GM21390 (cell line): ENCODE data around the gene ARVCF.
"Not testable (repeated sequence)": the region's sequence is repeated elsewhere in the genome, so short reads cannot be mapped to it uniquely, and the experiment has no call there.

Experiments used
- ATAC-seq: cut with Tn5 transposase; IDR thresholded peaks from one replicate; pipeline ENCODE4 v1.9.1; 2021; ENCODE audit not compliant: unreplicated experiment

The ARVCF gene

DNA sequence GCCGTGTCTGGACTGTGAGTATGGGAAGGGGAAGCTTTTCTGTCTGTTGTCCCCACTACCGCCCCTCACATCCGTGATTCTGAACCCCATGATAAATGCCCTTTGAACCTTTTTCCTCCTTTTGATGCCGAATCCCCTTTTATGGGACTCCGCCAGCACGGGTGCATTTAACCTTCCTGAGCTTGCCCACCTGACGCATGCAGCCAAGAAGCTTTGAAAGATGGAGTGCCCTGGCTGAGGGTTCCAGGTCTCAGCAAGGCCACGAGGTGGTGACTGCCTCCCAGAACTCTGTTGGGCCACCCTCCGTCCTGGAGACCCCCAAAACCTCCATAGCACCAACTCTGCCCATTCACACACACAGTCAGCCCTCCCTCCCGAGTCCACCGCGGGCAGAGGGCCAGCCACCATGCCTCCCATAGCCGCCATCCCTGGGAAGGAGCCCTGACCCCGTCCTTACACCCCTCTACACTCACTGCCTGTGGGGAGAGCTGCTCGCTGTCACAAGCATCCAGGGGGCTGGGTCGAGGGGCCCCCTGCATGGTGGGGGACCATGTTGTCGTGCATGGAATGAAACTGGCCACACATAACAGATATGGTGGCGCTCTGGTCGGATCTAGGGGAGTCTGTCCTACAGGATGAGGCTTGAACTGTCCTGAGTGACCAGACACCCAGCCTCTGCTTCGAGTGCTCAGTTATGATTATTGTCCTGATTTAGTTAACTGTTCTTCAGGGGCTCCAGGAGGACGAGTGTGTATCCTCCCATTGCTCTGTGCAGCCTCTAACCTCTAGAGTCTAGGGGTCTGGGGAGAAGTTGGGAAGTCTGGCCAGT lies 75.9 kb downstream of the ARVCF start:
- no peak for ATAC-seq

DNA sequence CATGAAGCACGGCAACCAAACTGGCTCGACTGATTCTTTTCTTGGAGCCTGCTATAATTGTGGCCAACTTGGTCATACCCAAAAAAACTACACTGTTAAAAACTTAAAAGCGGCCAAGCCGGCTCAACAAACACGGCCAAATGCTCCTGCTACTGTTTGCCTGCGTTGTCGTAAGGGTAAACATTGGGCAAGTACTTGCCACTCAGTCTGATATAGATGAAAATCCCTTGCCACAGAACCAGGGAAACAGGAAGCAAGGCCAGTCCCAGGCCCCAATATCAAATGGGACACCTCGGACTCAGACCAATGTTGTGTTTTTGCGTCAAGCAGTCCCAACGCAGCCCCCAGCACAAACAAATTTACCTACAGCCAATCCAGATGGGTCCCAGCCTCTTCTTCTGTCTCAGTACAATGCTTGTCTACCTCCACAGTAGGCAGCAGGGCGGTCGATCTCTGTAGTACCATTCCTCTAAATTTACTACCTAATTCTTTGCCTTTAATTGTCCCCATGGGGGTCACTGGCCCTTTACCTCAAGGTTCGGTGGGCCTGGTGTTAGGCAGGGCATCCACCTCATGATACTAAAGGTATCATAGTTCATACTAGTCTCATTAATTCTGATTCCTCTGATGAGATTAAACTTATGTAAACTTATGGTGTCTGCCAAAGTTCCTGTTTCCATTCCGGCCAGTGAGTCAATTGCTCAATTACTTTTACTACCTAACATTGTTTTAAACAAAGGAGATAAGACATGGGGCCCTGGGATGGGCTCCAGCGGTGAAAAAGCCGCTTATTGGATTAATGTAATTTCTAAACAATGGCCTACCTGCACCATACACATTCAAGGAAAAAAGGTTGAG lies 78.8 kb downstream of the ARVCF start:
- no peak for ATAC-seq

GRCh38 chr22:19936513-19936912 lies 80.1 kb downstream of the ARVCF start:
- ATAC-seq, result no peak

GRCh38 chr22:19935123-19935718 lies 81.4 kb downstream of the ARVCF start:
- ATAC-seq, result not testable (repeated sequence)

GRCh38 chr22:19933341-19934241 lies 83.0 kb downstream of the ARVCF start:
- ATAC-seq, result no peak

DNA sequence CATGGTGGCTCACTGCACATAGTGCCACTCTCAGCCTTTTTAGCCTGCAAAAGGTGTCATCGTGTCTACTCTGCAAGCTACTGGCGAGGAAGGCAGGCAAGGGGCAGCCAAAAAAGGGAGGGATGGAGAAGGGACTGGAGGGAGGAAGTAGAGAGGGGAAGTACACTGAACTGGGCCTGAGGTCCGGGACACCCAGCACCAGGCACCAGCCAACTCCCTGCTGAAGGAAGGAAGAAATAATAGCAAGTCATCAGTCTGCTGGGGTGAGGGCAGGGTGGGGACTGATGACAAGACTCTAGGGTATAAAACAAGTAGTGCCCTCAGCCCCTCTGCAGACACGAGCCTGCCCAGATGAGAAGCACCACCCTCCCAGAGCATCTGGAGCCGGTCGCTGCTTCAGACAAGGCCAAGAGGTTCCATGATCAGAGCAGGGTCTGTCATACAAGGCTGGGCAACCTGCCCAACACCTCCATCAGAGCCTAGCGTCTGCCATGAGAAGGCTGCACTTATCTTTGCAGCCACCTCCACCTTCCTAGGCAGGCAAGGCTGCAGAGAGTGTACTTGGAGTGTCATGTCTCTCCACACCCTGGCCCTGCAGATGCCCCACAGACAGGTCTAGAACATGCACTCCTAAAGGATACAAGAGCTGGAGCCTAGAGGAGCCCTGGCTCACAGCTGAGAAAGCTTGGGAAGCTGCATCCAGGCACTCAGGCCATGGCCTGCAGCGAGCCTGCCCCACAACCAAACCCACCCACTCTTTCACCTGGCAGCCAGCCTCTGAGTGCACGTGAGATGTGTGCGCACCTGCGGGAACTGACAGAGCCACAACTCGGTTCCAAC lies 84.0 kb downstream of the ARVCF start:
- no peak for ATAC-seq

- no peak for ATAC-seq
Observed at GRCh38 chr22:19931514-19931913, 85.1 kb downstream of the ARVCF start.

DNA sequence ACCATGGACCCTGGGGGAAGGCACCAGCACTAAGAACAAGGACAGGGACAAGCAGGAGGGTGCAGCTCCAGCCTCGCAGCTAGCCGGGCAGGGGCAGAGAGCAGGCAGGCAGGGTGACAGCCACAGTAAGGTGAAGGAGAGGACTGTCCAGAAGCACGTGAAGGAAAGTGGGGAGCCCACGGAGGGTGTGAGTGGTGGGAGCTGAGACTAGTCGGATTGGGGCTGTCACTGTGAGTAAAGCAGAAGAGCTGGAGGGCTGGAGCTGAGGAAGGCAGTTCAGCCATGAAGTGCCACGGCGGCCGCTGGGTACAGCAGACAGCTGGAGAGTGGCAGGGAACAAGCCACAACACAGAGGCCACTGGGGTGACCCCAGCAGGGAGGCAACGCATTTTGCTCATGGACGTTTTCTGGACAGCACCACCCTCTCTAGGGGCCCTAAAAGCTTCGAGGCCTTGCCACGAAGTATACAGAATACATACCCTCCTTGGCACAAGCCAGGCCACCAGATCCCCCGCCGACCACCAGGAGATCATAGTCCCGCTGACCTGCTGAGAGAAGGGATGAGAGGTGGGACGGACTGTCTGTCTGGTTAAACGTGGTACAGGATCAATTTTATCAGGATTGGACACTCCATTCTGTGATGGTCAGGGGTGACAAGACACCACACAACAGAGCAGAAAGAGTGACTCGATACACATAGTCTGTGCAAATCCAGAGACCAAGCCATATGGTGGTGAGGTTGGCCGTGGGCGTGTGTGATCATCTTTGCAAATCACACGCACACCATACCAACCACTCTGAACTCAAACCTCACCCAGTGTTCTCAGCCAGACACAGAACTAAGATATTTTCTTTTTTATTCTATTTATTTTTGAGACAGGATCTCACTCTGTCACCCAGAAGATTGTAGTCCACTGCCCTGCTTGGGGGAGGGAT lies 85.8 kb downstream of the ARVCF start:
- no peak for ATAC-seq

DNA sequence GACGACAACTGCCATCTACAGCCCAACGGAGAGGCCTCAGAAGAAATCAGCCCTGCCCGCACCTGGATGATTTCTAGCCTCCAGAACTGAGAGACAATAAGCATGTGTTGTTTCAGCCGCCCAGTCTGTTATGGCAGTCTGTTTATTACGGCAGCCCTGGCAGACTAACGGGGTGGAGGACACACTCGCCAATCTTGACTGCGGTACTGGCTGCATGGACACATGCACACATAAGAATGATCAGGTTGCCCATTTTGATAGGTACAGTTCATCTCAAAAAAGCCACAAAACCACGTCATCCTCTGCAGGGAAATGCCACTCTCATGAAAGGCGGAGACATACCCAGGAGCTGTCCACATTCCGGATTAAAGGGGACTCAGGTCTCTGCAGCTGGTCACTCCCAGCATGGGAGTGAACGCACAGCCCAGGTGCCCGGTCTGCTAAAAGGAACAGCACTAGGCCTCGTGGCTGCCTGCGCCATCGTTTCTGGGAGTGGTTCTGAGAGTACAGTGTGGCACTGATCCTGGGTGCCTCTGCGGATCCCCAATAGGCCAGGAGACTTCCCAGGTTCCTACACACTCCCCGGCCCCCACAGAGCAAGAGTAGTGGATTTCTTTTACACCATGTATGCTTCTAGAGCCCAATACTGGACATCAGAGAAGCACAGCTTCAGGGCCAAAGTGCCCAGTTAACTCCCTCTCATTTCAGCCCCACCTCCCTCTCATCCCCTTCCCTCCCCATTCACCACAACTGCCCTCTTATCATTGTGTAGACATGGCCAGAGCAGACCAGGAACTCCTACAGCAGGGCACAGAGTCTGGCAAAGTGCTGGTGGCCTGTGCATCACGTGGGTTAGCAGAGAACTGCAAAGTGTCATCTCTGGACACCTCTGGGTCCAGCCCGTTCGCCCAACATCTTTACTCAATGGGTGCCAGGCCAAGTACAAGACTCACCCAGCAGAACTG lies 86.8 kb downstream of the ARVCF start:
- ATAC-seq, result no peak

GRCh38 chr22:19928207-19928606 lies 88.4 kb downstream of the ARVCF start:
- ATAC-seq, result no peak

DNA sequence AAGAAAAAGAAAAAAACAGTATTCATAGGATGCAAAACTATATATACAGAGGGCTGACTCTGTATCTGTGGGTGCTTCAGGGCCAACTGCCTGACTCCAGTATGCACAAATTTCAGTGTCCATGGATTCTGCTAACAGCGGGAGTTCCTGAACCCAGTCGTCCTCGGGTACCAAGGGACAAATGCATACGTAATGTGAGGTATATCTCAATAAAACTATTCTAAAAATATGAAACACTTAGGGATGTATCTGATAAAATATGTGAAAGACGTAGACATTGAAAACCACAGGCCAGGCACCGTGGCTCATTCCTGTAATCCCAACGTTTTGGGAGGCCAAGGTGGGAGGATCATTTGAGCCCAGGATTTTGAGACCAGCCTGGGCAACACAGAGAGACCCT lies 88.9 kb downstream of the ARVCF start:
- no peak for ATAC-seq

DNA sequence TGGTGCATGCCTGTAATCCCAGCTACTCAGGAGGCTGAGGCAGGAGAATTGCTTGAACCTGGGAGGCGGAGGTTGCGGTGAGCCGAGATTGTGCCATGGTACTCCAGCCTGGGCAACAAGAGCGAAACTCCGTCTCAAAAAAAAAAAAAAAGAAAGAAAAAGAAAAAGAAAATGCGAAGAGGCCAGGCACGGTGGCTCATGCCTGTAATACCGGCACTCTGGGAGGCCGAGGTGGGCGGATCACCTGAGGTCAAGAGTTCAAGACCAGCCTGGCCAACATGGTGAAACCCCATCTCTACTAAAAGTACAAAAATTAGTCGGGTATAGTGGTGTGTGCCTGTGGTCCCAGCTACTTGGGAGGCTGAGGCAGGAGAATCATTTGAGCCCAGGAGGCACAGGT lies 90.6 kb downstream of the ARVCF start:
- ATAC-seq, result not testable (repeated sequence)

DNA sequence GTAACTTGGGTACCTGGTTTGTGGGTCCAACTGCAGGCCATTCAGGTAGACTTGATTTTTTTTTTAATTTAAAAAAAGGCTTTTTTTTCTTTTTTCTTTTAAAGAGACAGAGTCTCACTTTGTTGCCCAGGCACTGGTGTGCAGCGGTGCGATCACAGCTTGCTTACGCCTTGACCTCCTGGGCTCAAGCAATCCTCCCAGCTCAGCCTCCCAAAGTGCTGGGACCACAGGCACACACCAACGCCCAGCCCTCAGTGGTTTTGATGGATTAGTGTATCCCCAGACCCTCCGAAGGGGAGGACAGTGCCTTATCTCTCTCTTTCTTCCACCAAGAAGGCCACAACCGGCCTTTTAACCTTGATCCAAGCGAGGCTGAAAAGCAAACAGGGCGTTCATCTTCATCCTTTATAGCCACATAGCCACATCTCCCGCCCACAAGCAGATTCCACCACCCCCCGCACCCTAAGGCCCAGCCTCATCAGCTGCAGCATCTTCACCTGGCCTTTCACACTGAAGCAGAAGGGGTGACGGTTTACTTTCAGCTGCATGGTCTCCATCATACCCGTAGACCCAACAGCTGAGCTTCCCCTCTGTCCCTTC lies 92.6 kb downstream of the ARVCF start:
- no peak for ATAC-seq

GRCh38 chr22:19921544-19922081 lies 95.0 kb downstream of the ARVCF start:
- ATAC-seq, result no peak
